Vagina (tissue), 2 donors: Measurements from ENCODE around the gene SLC6A8. TPM values are rescaled to one million over a fixed set of nuclear protein-coding genes. Genes with fewer than 3 reads are reported as not detected.

Source experiments
- DNase-seq, 2 donors: peaks; one replicate each; pipeline ENCODE4 v3.0.0-alpha.2; 2017; ENCODE audit errors: extremely low spot score in 2 of 2
- H3K27ac ChIP-seq: fragments of 200-600 bp; sonication (generic); one replicate; pipeline ENCODE4 v1.5.1; 2019
- H3K27me3 ChIP-seq: fragments of 200-600 bp; sonication (generic); one replicate; pipeline ENCODE4 v1.5.1; 2019
- H3K36me3 ChIP-seq, 2 donors: fragments of 200-600 bp; sonication (generic); one replicate each; pipeline ENCODE4 v1.5.1; 2017 to 2019
- H3K4me1 ChIP-seq: fragments of 200-600 bp; sonication (generic); one replicate; pipeline ENCODE4 v1.5.1; 2019
- H3K4me3 ChIP-seq, 2 donors: fragments of 200-600 bp; sonication (generic); 1 replicate in 1 of 2; 2 replicates in 1 of 2; pipeline ENCODE4 v1.5.1; 2016 to 2019
- H3K9me3 ChIP-seq: fragments of 200-600 bp; sonication (generic); one replicate; pipeline ENCODE4 v1.5.1; 2019
- POLR2A ChIP-seq, 2 donors: fragments of 450-650 bp; IDR thresholded peaks; one replicate each; pipeline ENCODE4 v1.6.1; 2017; ENCODE audit warnings: antibody characterized with exemption in 2 of 2, mild to moderate bottlenecking in 2 of 2, moderate library complexity in 2 of 2
- POLR2AphosphoS5 ChIP-seq, 2 donors: sonication (generic); formaldehyde crosslinking; IDR thresholded peaks; one replicate each; pipeline ENCODE4 v1.9.0; 2017; ENCODE audit warnings: antibody characterized with exemption in 2 of 2, mild to moderate bottlenecking in 2 of 2, low read depth in 1 of 2; ENCODE audit not compliant: insufficient read depth in 1 of 2
- intact Hi-C: fragments of 100-400 bp; cut with DNase I; formaldehyde crosslinking; loops from one replicate; pipeline ENCODE4 v1.15.1; 2023
- total RNA-seq: library from RNA; depleted of rRNA; stranded (reverse); fragments of >200 nt; gene quantifications from one replicate; pipeline ENCODE4 v1.2.3, GENCODE V29; 2016
- TF ChIP-seq, protein P1 (sequence below), 3 experiments: fragments of 450-650 bp in 2 of 3; fragments of 200-600 bp in 1 of 3; sonication (generic) in 1 of 3; IDR thresholded peaks; one replicate each; pipeline ENCODE4 v1.5.1; 2017 to 2019; ENCODE audit warnings: antibody characterized with exemption in 3 of 3, mild to moderate bottlenecking in 2 of 3, moderate library complexity in 2 of 3

The SLC6A8 gene
- 29.2 TPM for total RNA-seq

GRCh38 chrX:153687121-153688039 lies at the start of gene SLC6A8:
Gene SLC6A8 (plus strand): TSS chrX:153687926. CDS start chrX:153688575, 649 bp downstream.
- H3K36me3 ChIP-seq, result no peaks in the 10 kb centered on the region
- H3K27ac ChIP-seq, result peak within 1 kb of the TSS; percentile 39
- H3K4me1 ChIP-seq, result peaks cover 15% of the 10 kb centered on the region
- no peaks in the 10 kb centered on the region for H3K27me3 ChIP-seq
- intact Hi-C loops, result no loop called here
- H3K4me3 ChIP-seq, result peak within 1 kb of the TSS; percentile 39 to 46
- TF ChIP-seq, protein P1, sequence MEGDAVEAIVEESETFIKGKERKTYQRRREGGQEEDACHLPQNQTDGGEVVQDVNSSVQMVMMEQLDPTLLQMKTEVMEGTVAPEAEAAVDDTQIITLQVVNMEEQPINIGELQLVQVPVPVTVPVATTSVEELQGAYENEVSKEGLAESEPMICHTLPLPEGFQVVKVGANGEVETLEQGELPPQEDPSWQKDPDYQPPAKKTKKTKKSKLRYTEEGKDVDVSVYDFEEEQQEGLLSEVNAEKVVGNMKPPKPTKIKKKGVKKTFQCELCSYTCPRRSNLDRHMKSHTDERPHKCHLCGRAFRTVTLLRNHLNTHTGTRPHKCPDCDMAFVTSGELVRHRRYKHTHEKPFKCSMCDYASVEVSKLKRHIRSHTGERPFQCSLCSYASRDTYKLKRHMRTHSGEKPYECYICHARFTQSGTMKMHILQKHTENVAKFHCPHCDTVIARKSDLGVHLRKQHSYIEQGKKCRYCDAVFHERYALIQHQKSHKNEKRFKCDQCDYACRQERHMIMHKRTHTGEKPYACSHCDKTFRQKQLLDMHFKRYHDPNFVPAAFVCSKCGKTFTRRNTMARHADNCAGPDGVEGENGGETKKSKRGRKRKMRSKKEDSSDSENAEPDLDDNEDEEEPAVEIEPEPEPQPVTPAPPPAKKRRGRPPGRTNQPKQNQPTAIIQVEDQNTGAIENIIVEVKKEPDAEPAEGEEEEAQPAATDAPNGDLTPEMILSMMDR (IDR thresholded peaks at IDR 0.05), result no peak
- peak in 1 of 2 donors; percentile 22 for TF ChIP-seq POLR2A (IDR thresholded peaks at IDR 0.05)
- no peaks in the 10 kb centered on the region for H3K9me3 ChIP-seq
- no peak for DNase-seq

DNA sequence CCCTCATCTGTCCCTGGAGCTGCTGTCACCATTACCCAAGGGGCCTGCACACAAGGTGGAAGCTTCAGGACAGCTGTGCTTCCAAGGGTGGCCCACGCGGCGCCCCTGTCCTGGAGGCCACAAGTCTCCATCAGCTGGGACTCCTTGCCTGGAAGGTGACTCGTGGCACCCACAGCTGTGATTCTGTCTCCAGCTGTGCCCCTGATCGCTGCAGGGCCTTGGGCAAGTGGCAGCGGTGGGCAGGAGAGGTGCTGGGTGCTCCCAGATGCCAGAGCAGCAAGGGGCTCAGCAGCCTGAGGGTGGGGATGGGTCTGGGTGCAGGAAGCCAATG lies 49.7 kb upstream of the SLC6A8 start:
- Histone ChIP-seq H3K36me3 (no peaks in the 10 kb centered on the region), H3K27me3 (no peaks in the 10 kb centered on the region), H3K4me1 (no peaks in the 10 kb centered on the region), H3K9me3 (no peaks in the 10 kb centered on the region), H3K27ac (no peak overlapping the region), H3K4me3 (no peak overlapping the region)
- no peak for DNase-seq
- TF ChIP-seq POLR2AphosphoS5 (IDR thresholded peaks at IDR 0.05; ENCODE audit: insufficient read depth in 1 of 2, low read depth in 1 of 2) (no peak), POLR2A (IDR thresholded peaks at IDR 0.05) (no peak)
- TF ChIP-seq, protein P1 (IDR thresholded peaks at IDR 0.05), result no peak
- intact Hi-C loops, result no loop called here

- Histone ChIP-seq H3K36me3 (no peaks in the 10 kb centered on the region), H3K27ac (no peak overlapping the region), H3K27me3 (no peaks in the 10 kb centered on the region), H3K4me1 (peaks cover 5% of the 10 kb centered on the region), H3K4me3 (no peak overlapping the region), H3K9me3 (no peaks in the 10 kb centered on the region)
- intact Hi-C loops, result no loop called here
- DNase-seq, result no peak
- TF ChIP-seq POLR2A (IDR thresholded peaks at IDR 0.05) (no peak), POLR2AphosphoS5 (IDR thresholded peaks at IDR 0.05; ENCODE audit: insufficient read depth in 1 of 2, low read depth in 1 of 2) (no peak)
- TF ChIP-seq, protein P1 (IDR thresholded peaks at IDR 0.05), result no peak
Observed at GRCh38 chrX:153638436-153639176, 49.1 kb upstream of the SLC6A8 start.

GRCh38 chrX:153639177-153640044 lies 48.3 kb upstream of the SLC6A8 start:
- no peak overlapping the region for H3K27ac ChIP-seq
- H3K4me3 ChIP-seq, result no peak overlapping the region
- no peaks in the 10 kb centered on the region for H3K36me3 ChIP-seq
- TF ChIP-seq POLR2AphosphoS5 (IDR thresholded peaks at IDR 0.05; ENCODE audit: insufficient read depth in 1 of 2, low read depth in 1 of 2) (no peak), POLR2A (IDR thresholded peaks at IDR 0.05) (no peak)
- TF ChIP-seq, protein P1 (IDR thresholded peaks at IDR 0.05), result no peak
- H3K27me3 ChIP-seq, result no peaks in the 10 kb centered on the region
- H3K4me1 ChIP-seq, result peaks cover 7% of the 10 kb centered on the region
- intact Hi-C loops, result no loop called here
- DNase-seq, result peak in 1 of 2 donors; percentile 95
- H3K9me3 ChIP-seq, result no peaks in the 10 kb centered on the region
